ENCODE results near the gene KRT77.

Gene KRT77

GRCh38 chr12:52741375-52742195, 38.3 kb upstream of the KRT77 start:
- no peak for TF ChIP-seq OSR1 (CRISPR knock-in tag; IDR thresholded peaks at IDR 0.05)
- ATAC-seq = no peak

GRCh38 chr12:52740584-52740983, 37.3 kb upstream of the KRT77 start:
- ATAC-seq = no peak
- TF ChIP-seq ISL1 (CRISPR knock-in tag; IDR thresholded peaks at IDR 0.05) (no peak), GLIS3 (CRISPR knock-in tag; IDR thresholded peaks at IDR 0.05) (no peak), ZNF8 (CRISPR knock-in tag; IDR thresholded peaks at IDR 0.05) (no peak), ZC3H10 (CRISPR knock-in tag; IDR thresholded peaks at IDR 0.05) (no peak), RARB (CRISPR knock-in tag; IDR thresholded peaks at IDR 0.05) (no peak), TCF4 (CRISPR knock-in tag; IDR thresholded peaks at IDR 0.05; ENCODE audit: borderline replicate concordance) (no peak)

- ATAC-seq = no peak
- TF ChIP-seq RARB (CRISPR knock-in tag; IDR thresholded peaks at IDR 0.05) (no peak), CSDC2 (CRISPR knock-in tag; IDR thresholded peaks at IDR 0.05) (no peak), ZFP3 (CRISPR knock-in tag; IDR thresholded peaks at IDR 0.05) (no peak), ZC3H10 (CRISPR knock-in tag; IDR thresholded peaks at IDR 0.05) (no peak), SNAI2 (CRISPR knock-in tag; IDR thresholded peaks at IDR 0.05) (no peak), GLIS3 (CRISPR knock-in tag; IDR thresholded peaks at IDR 0.05) (no peak), TCF4 (CRISPR knock-in tag; IDR thresholded peaks at IDR 0.05; ENCODE audit: borderline replicate concordance) (no peak), PPARA (CRISPR knock-in tag; IDR thresholded peaks at IDR 0.05; ENCODE audit: borderline replicate concordance) (no peak), ZNF70 (CRISPR knock-in tag; IDR thresholded peaks at IDR 0.05) (no peak), ZFP30 (CRISPR knock-in tag; IDR thresholded peaks at IDR 0.05) (no peak)
Measured at GRCh38 chr12:52739963-52740362, 36.6 kb upstream of the KRT77 start.

GRCh38 chr12:52735816-52736632, 32.7 kb upstream of the KRT77 start:
- TF ChIP-seq TSHZ2 (CRISPR knock-in tag; IDR thresholded peaks at IDR 0.05) (no peak), PPARA (CRISPR knock-in tag; IDR thresholded peaks at IDR 0.05; ENCODE audit: borderline replicate concordance) (no peak), ESRRG (CRISPR knock-in tag; IDR thresholded peaks at IDR 0.05) (no peak), PATZ1 (CRISPR knock-in tag; IDR thresholded peaks at IDR 0.05; ENCODE audit: borderline replicate concordance) (no peak)
- ATAC-seq = no peak

- no peak for TF ChIP-seq GLIS3 (CRISPR knock-in tag; IDR thresholded peaks at IDR 0.05)
- no peak for ATAC-seq
Measured at GRCh38 chr12:52735106-52735505, 31.8 kb upstream of the KRT77 start.

GRCh38 chr12:52730793-52731192, 27.5 kb upstream of the KRT77 start:
- ATAC-seq = no peak
- TF ChIP-seq TSHZ2 (CRISPR knock-in tag; IDR thresholded peaks at IDR 0.05) = no peak
- no peak for TF ChIP-seq TOX (CRISPR knock-in tag; IDR thresholded peaks at IDR 0.05; ENCODE audit: borderline replicate concordance)
- no peak for TF ChIP-seq PPARA (CRISPR knock-in tag; IDR thresholded peaks at IDR 0.05; ENCODE audit: borderline replicate concordance)
- no peak for TF ChIP-seq BACH2 (CRISPR knock-in tag; IDR thresholded peaks at IDR 0.05; ENCODE audit: borderline replicate concordance)
- TF ChIP-seq ZNF70 (CRISPR knock-in tag; IDR thresholded peaks at IDR 0.05) = no peak
- no peak for TF ChIP-seq SNAI2 (CRISPR knock-in tag; IDR thresholded peaks at IDR 0.05)
- no peak for TF ChIP-seq ZC3H10 (CRISPR knock-in tag; IDR thresholded peaks at IDR 0.05)
- no peak for TF ChIP-seq ISL1 (CRISPR knock-in tag; IDR thresholded peaks at IDR 0.05)
- no peak for TF ChIP-seq POU6F1 (CRISPR knock-in tag; IDR thresholded peaks at IDR 0.05; ENCODE audit: borderline replicate concordance, low read depth)
- no peak for TF ChIP-seq CREB5 (CRISPR knock-in tag; IDR thresholded peaks at IDR 0.05; ENCODE audit: low read depth)
- no peak for TF ChIP-seq CSDC2 (CRISPR knock-in tag; IDR thresholded peaks at IDR 0.05)
- TF ChIP-seq OSR1 (CRISPR knock-in tag; IDR thresholded peaks at IDR 0.05) = no peak

Data from SK-N-SH treated with all-trans-retinoic acid at 6 μM for 48 hours (cell line).